OCI-LY1 (cell line): ENCODE measurements around the gene CREB5.

Experiments used
- EZH2 ChIP-seq: fragments of 200-600 bp; sonication (generic), shearing (Covaris generic); IDR thresholded peaks from 2 replicates; pipeline ENCODE4 v1.8.0; 2017; ENCODE audit warnings: borderline replicate concordance, mixed run types, mild to moderate bottlenecking, antibody characterized with exemption, low read length, moderate library complexity, mixed read lengths
- TF ChIP-seq, protein P1 (sequence below): fragments of 200-600 bp; sonication (generic), shearing (Covaris generic); IDR thresholded peaks from 2 replicates; pipeline ENCODE4 v1.5.1; 2017; ENCODE audit warnings: mild to moderate bottlenecking, antibody characterized with exemption, low read length, moderate library complexity, mixed read lengths

DNA sequence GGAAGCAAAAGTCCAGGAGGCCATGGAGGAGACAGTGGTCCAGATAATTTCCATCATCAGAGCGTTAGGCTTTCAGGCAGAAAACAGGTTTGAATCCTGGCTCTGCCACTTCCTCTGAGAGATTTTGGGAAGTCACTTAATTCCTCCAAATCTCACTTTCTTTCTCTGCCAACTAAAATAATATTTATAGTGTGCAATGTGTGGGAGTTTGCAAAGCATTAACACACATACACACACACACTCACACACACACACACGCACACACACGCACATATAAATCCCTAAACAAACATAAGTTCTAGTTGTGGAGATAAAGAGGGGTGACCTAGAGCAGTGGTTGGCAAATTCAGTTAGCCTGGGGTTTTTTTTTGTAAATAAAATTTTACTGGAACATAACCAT lies 461.0 kb downstream of the CREB5 start:
- TF ChIP-seq, protein P1, sequence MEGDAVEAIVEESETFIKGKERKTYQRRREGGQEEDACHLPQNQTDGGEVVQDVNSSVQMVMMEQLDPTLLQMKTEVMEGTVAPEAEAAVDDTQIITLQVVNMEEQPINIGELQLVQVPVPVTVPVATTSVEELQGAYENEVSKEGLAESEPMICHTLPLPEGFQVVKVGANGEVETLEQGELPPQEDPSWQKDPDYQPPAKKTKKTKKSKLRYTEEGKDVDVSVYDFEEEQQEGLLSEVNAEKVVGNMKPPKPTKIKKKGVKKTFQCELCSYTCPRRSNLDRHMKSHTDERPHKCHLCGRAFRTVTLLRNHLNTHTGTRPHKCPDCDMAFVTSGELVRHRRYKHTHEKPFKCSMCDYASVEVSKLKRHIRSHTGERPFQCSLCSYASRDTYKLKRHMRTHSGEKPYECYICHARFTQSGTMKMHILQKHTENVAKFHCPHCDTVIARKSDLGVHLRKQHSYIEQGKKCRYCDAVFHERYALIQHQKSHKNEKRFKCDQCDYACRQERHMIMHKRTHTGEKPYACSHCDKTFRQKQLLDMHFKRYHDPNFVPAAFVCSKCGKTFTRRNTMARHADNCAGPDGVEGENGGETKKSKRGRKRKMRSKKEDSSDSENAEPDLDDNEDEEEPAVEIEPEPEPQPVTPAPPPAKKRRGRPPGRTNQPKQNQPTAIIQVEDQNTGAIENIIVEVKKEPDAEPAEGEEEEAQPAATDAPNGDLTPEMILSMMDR, result no peak
- TF ChIP-seq EZH2, result no peak
